ENCODE data around the gene ENHO.

ENHO gene

GRCh38 chr9:34522971-34523797 is at the start of gene ENHO:
Gene ENHO, minus strand, starts transcription at chr9:34522990. Its CDS starts 1,295 bp downstream, at chr9:34521695.
- DNase-seq, result peak; percentile 91

- DNase-seq, result no peak
Observed at GRCh38 chr9:34572092-34572491, 49.3 kb upstream of the ENHO start.

GRCh38 chr9:34571481-34571810 is 48.7 kb upstream of the ENHO start:
- no peak for DNase-seq

- DNase-seq, result no peak
Observed at GRCh38 chr9:34570809-34571480, 48.2 kb upstream of the ENHO start.

- no peak for DNase-seq
Observed at GRCh38 chr9:34570376-34570775, 47.6 kb upstream of the ENHO start.

- no peak for DNase-seq
Observed at GRCh38 chr9:34568774-34569173, 46.0 kb upstream of the ENHO start.

- DNase-seq, result no peak
Observed at GRCh38 chr9:34568133-34568532, 45.3 kb upstream of the ENHO start.

- no peak for DNase-seq
Observed at GRCh38 chr9:34566972-34567371, 44.2 kb upstream of the ENHO start.

GRCh38 chr9:34566322-34566721 is 43.5 kb upstream of the ENHO start:
- no peak for DNase-seq

GRCh38 chr9:34565856-34566255 is 43.1 kb upstream of the ENHO start:
- no peak for DNase-seq

GRCh38 chr9:34564617-34565016 is 41.8 kb upstream of the ENHO start:
- no peak for DNase-seq

- no peak for DNase-seq
Observed at GRCh38 chr9:34563262-34563661, 40.5 kb upstream of the ENHO start.

- peak; percentile 23 for DNase-seq
Observed at GRCh38 chr9:34562135-34562745, 39.5 kb upstream of the ENHO start.

GRCh38 chr9:34560599-34561214 is 37.9 kb upstream of the ENHO start:
- DNase-seq, result no peak

- no peak for DNase-seq
Observed at GRCh38 chr9:34559624-34560455, 37.0 kb upstream of the ENHO start.

GRCh38 chr9:34558919-34559623 is 36.3 kb upstream of the ENHO start:
- DNase-seq, result no peak

- no peak for DNase-seq
Observed at GRCh38 chr9:34558364-34558763, 35.6 kb upstream of the ENHO start.

- DNase-seq, result no peak
Observed at GRCh38 chr9:34557426-34558321, 34.9 kb upstream of the ENHO start.

- DNase-seq, result no peak
Observed at GRCh38 chr9:34556949-34557348, 34.2 kb upstream of the ENHO start.

- no peak for DNase-seq
Observed at GRCh38 chr9:34555936-34556525, 33.2 kb upstream of the ENHO start.

GRCh38 chr9:34555500-34555899 is 32.7 kb upstream of the ENHO start:
- no peak for DNase-seq

Data from activated CD4-positive, alpha-beta T cell treated with anti-CD3 and anti-CD28 coated beads, Interleukin-2, amount 50 U/mL, for 16 hours (primary cell).